Nephron (organoid): ENCODE results near the gene FAM219A.
A peak's percentile ranks its signal among the peaks of the same experiment; 100 is the strongest.

ENCODE experiments used
- H3K27ac Mint-ChIP-seq, 3 experiments: 2 replicates each; pipeline ENCODE4 v1.8.0; 2020; ENCODE audit warnings: mixed read lengths in 3 of 3, mild to moderate bottlenecking in 2 of 3, moderate library complexity in 1 of 3
- H3K27me3 Mint-ChIP-seq: 2 replicates; pipeline ENCODE4 v1.8.0; 2021; ENCODE audit warnings: low read depth, mild to moderate bottlenecking, moderate library complexity, mixed read lengths
- H3K36me3 Mint-ChIP-seq: 2 replicates; pipeline ENCODE4 v1.8.0; 2020; ENCODE audit warnings: low read depth, mixed read lengths
- H3K4me1 Mint-ChIP-seq: 2 replicates; pipeline ENCODE4 v1.8.0; 2020; ENCODE audit warnings: mixed read lengths
- H3K4me3 Mint-ChIP-seq, 3 experiments: 2 replicates each; pipeline ENCODE4 v1.8.0; 2020; ENCODE audit warnings: mild to moderate bottlenecking in 3 of 3, mixed read lengths in 3 of 3, moderate library complexity in 2 of 3
- H3K9me3 Mint-ChIP-seq: 2 replicates; pipeline ENCODE4 v1.8.0; 2020; ENCODE audit warnings: mixed read lengths
- CTCF ChIP-seq, 3 experiments: fragments of 200-600 bp; sonication (generic); IDR thresholded peaks; one replicate each; pipeline ENCODE4 v1.5.0; 2021; ENCODE audit warnings: antibody characterized with exemption in 3 of 3; ENCODE audit not compliant: unreplicated experiment in 3 of 3

The FAM219A gene

GRCh38 chr9:34400686-34401602 is 57.4 kb downstream of the FAM219A start:
- H3K36me3 Mint-ChIP-seq, result peaks cover 13% of the 10 kb centered on the region
- H3K27ac Mint-ChIP-seq, result no peak overlapping the region
- H3K4me1 Mint-ChIP-seq, result no peaks in the 10 kb centered on the region
- no peak for TF ChIP-seq CTCF (IDR thresholded peaks at IDR 0.05; ENCODE audit: unreplicated experiment in 3 of 3)
- no peaks in the 10 kb centered on the region for H3K27me3 Mint-ChIP-seq
- H3K4me3 Mint-ChIP-seq, result no peak overlapping the region
- H3K9me3 Mint-ChIP-seq, result no peaks in the 10 kb centered on the region

GRCh38 chr9:34400275-34400674 is 58.1 kb downstream of the FAM219A start:
- H3K36me3 Mint-ChIP-seq, result peaks cover 13% of the 10 kb centered on the region
- H3K27me3 Mint-ChIP-seq, result no peaks in the 10 kb centered on the region
- no peak overlapping the region for H3K27ac Mint-ChIP-seq

GRCh38 chr9:34399729-34400128 is 58.6 kb downstream of the FAM219A start:
- H3K4me3 Mint-ChIP-seq, result no peak overlapping the region
- peaks cover 13% of the 10 kb centered on the region for H3K36me3 Mint-ChIP-seq
- no peaks in the 10 kb centered on the region for H3K27me3 Mint-ChIP-seq
- TF ChIP-seq CTCF (IDR thresholded peaks at IDR 0.05; ENCODE audit: unreplicated experiment in 3 of 3), result no peak
- no peak overlapping the region for H3K27ac Mint-ChIP-seq
- H3K4me1 Mint-ChIP-seq, result no peaks in the 10 kb centered on the region
- H3K9me3 Mint-ChIP-seq, result no peaks in the 10 kb centered on the region

More at GRCh38 chr9:34400275-34400674, 58.1 kb downstream of the FAM219A start:
- H3K9me3 Mint-ChIP-seq, result no peaks in the 10 kb centered on the region
- peak in 1 of 3 experiments; percentile 17 for TF ChIP-seq CTCF (IDR thresholded peaks at IDR 0.05; ENCODE audit: unreplicated experiment in 3 of 3)
- no peaks in the 10 kb centered on the region for H3K4me1 Mint-ChIP-seq
- H3K4me3 Mint-ChIP-seq, result no peak overlapping the region

GRCh38 chr9:34398875-34399274 is 59.5 kb downstream of the FAM219A start:
- Mint-ChIP-seq H3K27ac (no peak overlapping the region), H3K9me3 (no peaks in the 10 kb centered on the region), H3K4me1 (no peaks in the 10 kb centered on the region), H3K27me3 (no peaks in the 10 kb centered on the region), H3K4me3 (no peak overlapping the region), H3K36me3 (peaks cover 12% of the 10 kb centered on the region)
- no peak for TF ChIP-seq CTCF (IDR thresholded peaks at IDR 0.05; ENCODE audit: unreplicated experiment in 3 of 3)

GRCh38 chr9:34396276-34397214 is 61.8 kb downstream of the FAM219A start:
- TF ChIP-seq CTCF (IDR thresholded peaks at IDR 0.05; ENCODE audit: unreplicated experiment in 3 of 3), result no peak
- H3K4me3 Mint-ChIP-seq, result no peak overlapping the region
- H3K4me1 Mint-ChIP-seq, result no peaks in the 10 kb centered on the region
- H3K27me3 Mint-ChIP-seq, result peaks cover 7% of the 10 kb centered on the region
- no peaks in the 10 kb centered on the region for H3K9me3 Mint-ChIP-seq
- H3K36me3 Mint-ChIP-seq, result peaks cover 4% of the 10 kb centered on the region
- no peak overlapping the region for H3K27ac Mint-ChIP-seq
